Measurements from ENCODE around the gene SDE2.
"Not testable (repeated sequence)": the region's sequence is repeated elsewhere in the genome, so short reads cannot be mapped to it uniquely, and the experiment has no call there.

The SDE2 gene

DNA sequence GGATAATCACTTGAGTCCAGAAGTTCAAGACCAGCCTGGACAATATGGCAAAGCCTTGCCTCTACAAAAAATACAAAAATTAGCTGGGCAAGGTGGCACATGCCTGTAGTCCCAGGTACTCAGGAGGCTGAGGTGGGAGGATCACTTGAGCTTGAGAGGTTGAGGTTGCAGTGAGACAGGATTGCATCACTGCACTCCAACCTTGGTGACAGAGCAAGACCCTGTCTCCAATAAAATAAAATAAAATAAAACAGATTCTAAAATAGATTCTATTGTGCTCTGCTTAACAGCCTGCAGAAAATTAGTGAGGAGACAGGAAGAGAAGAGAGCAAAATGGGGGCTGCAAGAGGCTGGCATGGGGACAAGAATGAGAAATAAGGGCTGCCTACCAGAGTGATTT is 7.5 kb upstream of the SDE2 start:
- no peak for DNase-seq (ENCODE audit: low read depth)

- DNase-seq (ENCODE audit: low read depth) = no peak
Observed at GRCh38 chr1:226004396-226004795, 5.3 kb upstream of the SDE2 start.

DNA sequence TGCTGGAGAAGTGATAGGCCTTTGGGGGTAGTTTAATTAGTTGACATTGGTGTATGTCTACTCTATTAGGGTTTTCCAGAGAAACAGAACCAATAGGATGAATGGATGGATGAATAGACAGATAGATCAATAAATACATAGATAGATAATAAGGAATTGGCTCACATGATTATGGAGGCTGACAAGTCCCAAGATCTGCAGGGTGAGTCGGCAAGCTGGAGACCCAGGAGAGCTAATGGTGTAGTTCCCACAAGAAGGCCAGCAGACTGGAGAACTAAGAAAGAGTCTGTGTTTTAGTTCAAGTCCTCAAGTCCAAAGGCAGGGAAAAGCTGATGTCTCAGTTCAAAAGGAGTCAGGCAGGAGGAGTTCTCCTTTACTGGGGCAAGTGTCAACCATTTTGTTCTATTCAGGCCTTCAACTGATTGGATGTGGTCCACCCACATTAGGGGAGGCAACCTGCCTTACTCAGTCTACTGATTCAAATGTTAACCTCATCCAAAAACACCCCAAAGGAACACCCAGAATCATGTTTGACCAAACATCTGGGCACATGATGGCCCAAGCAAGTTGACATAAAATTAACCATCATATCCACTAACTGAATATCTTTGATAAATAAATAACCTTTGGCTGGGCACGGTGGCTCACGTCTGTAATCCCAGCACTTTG is 4.5 kb upstream of the SDE2 start:
- no peak for DNase-seq (ENCODE audit: low read depth)

DNA sequence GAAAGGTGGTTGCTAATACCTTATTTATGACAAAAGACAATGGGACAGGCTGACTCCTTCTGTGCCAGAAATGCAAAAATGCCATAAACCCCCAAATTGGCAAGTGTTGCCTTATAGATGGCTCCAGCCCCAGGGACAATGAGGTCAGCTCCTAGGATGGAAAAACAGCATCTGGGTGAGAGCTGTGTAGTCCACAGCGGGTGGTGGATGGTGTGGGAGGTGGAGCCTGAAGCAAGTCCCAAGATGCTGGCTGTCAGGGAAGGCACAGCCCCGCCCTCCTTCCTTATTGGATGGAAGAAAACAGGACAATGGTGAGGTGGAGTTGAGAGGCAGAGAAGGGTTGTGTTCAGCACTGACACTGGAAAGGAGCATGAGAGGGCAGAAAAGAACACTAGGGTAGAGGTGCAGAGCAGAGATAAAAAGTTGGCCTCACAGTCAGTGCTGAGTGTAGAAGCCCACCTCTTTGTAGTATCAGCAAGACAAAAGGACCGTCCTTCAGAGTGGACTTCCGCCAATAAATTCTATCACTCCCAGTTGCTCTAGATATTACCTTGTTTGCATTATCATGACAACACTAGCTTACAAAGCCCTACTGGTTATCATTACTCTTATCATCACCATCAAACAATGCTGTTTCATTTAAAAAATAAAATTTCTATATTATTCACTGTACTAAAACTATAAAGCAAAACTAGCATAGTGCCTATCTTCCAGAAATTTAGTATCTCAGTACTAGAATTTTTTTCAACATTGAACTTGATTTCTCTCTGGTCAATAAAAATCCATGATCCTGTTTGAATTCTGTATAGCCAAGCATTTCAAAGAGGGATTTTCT is 3.7 kb upstream of the SDE2 start:
- DNase-seq (ENCODE audit: low read depth) = no peak

- DNase-seq (ENCODE audit: low read depth) = peak; percentile 21
Observed at GRCh38 chr1:226001963-226002666, 3.0 kb upstream of the SDE2 start.

GRCh38 chr1:226001088-226001487 is 1.9 kb upstream of the SDE2 start:
- no peak for DNase-seq (ENCODE audit: low read depth)

DNA sequence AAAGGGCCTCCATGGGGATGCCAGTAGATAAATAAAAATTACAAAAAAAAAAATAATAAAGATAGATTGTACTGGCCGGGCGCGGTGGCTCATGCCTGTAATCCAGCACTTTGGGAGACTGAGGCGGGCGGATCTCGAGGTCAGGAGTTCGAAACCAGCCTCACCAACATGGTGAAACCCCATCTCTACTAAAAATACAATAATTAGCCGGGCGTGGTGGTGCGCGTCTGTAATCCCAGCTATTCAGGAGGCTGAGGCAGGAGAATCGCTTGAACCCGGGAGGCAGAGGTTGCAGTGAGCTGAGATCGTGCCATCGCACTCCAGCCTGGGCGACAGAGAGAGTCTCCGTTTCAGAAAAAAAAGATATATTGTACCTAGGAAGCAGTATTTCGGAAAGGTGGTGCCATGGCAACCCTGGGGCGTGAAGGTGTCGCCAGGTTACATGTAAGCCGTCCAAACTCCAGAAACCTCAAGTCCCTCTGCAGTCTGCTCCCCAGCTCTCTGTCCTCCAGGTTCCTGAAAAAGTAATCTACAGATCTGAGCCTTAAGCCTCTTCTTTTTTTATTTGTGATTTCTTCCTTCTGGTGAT is 1.4 kb upstream of the SDE2 start:
- not testable (repeated sequence) for DNase-seq (ENCODE audit: low read depth)

- no peak for DNase-seq (ENCODE audit: low read depth)
Observed at GRCh38 chr1:225999912-226000337, 782 bp upstream of the SDE2 start.

DNA sequence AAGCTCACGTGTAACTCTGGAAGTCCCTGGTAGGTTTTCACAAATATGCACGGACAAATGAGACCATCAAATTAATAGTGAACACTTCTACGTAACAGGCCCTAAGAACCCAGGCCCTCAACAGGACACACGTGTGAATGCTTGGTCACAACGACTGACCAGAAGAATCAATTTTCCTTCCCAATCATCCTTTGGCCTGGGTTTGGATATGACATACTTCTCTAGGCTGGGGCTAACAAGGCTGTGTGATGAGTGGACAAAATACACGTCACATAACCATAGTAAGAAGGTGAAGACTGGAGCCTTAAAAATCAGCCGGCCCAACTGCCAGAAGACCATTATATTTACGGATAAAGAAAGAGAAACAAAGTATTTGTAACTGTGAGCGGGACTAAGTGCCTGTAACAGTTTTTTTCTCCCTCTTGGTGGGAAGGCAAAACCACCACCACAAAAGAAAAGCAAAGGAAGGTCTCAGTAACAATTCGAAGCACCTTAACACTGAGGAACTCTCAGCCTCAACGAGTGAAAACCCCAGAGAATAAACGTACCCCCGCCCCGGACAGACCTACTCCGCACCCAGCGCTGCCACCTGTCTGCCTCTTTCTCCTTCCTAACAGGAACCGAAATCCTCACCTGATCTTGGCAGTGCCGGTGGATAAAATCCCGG is 450 bp downstream of the SDE2 start:
- DNase-seq (ENCODE audit: low read depth) = no peak

GRCh38 chr1:225996946-225997545 is 2.1 kb downstream of the SDE2 start:
- DNase-seq (ENCODE audit: low read depth) = no peak

GRCh38 chr1:225995919-225996864 is 3.0 kb downstream of the SDE2 start:
- no peak for DNase-seq (ENCODE audit: low read depth)

- DNase-seq (ENCODE audit: low read depth) = no peak
Observed at GRCh38 chr1:225990705-225991464, 8.3 kb downstream of the SDE2 start.

GRCh38 chr1:225987491-225988316 is 11.4 kb downstream of the SDE2 start:
- no peak for DNase-seq (ENCODE audit: low read depth)

DNA sequence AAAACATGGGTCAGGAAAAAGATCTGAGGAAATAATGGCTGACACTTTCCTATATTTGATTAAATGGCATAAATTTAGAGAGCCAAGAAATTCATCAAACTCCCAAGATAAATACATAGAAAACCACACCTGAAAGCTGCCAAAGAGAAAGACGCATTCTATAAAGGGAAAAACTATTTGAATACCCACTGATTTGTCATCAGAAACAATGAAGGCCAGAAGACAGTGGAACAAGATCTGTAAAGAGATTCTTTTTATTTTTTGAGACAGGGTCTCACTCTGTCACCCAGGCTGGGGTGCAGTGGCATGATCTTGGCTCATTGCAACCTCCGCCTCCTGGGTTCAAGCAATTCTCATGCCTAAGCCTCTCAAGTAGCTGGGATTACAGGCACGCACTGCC is 17.4 kb downstream of the SDE2 start:
- DNase-seq (ENCODE audit: low read depth) = no peak

DNA sequence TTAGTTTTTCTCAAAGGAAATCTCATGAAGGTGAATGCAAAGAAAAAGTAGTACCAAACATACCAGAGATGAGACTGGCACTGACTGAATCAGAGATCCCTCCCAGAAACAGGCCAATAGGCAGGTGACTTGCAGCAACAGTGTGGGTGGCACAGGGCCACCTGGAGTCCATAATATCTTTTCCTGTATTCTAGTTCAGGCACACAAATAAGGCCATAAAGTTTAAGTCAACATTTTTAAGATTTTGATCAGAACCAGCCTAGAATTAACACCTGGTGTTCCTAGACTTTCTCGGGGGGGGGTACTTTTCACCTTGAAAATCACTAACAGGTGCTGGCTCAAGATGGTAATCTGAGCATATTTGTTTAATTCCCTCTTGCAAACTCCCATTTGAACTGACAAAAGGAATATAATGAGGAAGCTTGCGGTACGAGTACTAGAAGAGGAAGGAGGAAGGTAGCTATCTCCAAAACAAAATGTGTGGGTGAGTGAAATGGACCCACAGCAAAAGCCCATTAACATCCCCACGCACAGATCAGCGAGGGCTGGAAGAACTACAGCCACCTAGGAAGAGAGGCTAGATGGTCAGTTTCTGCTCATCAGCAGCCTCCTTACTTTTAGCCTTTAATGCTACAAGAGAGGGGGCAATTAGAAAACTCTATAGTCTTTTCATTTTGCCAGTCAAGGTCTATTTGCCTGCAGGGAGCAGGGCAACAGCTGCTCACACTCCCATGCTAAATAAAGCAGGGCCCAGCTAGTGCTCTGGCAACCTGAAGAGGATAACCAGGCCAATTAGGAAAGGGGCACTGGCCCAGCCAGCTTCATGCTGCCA is 18.9 kb downstream of the SDE2 start:
- DNase-seq (ENCODE audit: low read depth) = no peak

DNA sequence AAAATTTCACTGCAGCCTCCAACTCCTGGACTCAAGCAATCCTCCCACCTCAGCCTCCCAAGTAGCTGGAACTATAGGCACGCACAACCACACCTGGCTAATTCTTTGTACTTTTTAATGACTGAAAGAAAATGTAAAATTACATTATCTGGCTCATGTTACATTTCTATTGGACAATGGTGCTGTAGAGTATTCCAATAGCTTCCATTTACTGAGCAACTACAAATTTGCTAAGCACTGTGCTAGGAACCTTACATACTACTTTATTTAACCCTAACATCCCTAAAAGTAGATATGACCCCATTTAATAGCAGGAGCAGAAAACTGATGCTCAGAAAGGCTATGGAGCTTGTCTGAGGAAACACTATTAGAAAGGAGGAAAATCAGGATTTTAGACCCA is 19.7 kb downstream of the SDE2 start:
- DNase-seq (ENCODE audit: low read depth) = no peak

DNA sequence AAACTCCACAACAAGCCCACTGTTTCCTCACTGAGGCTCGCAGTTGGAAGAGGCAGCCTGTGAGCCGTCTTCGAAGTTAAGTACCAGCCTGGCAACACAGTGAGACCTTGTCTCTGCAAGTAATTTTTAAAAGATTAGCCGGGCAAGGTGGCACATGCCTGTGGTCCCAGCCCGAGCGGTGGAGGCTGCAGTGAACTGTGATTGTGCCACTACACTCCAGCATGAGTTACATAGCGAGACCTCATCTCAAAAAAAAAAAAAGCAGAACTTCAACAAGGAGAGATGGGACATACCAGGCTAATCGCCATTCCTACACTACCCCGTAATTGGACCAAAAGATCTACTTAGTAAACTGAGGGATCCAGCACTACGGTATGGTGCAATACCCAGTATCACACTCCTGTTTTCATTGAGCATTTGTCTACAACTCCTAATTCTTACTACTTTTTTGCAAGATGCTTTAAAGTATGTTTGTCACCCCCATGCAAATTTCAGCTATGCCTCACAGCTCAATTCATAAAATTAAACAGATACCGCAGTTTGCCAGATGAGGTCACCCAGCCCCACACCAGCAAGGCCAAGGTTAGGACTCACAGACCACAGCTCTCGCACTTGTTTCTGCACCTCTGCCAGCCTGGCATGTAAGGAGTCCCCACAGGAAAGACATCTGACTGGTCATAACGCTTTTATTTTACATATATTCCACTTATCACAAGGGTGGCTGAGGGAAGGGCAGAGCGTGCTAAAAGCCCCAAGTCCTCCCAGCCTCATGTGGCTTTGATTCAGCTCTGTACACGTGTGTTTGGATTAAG is 21.0 kb downstream of the SDE2 start:
- no peak for DNase-seq (ENCODE audit: low read depth)

Measured in activated T-cell treated with anti-CD3 and anti-CD28 coated beads for 1 hour (primary cell).